Left cardiac atrium (tissue), 4 donors: ENCODE results near the gene ILF3. TPM values are rescaled to one million over a fixed set of nuclear protein-coding genes. Genes with fewer than 3 reads are reported as not detected.

Source experiments
- ATAC-seq, 2 donors: fragments of 200-7000 bp; cut with Tn5 transposase; one replicate each; pipeline ENCODE4 v1.9.1; 2020; ENCODE audit warnings: mild to moderate bottlenecking in 2 of 2, moderate library complexity in 2 of 2
- DNase-seq: peaks from one replicate; pipeline ENCODE4 v3.0.0-alpha.2; 2020
- intact Hi-C, 2 donors: fragments of 100-400 bp; cut with DNase I; formaldehyde crosslinking; loops; one replicate each; pipeline versions ENCODE4 v1.14.1 to v1.15.1; 2022 to 2023
- long read RNA-seq: library from polyadenylated mRNA; unstranded; transcript quantifications from one replicate; pipeline ENCODE4 v2.0.0, GENCODE V29; 2021
- total RNA-seq, 2 donors: library from RNA; stranded (reverse); fragmentation: NEBNext Ultra II Directional; extraction: Animal tissue kit (Norgen Biotek cat#: 25700); gene quantifications; one replicate each; pipeline ENCODE4 v1.2.1, GENCODE V29; 2021
- donor health status: DM: no; HTN: yes; CAD: no.
- donor health status: DM: no; HTN: yes; CAD: no; lungs with severe emphysema.
- donor health status: DM: yes; HTN: yes; CAD: no.
- donor health status: Dilated cardiomyopathy.

The ILF3 gene
- 100 to 1,000 TPM; 108 to 144 TPM for total RNA-seq
- long read RNA-seq, full-length matches to known transcripts = 26 of 124 reads
- long read RNA-seq, partial matches to known transcripts = 81 of 124 reads
- long read RNA-seq, other reads (novel, unspliced or antisense) = 17 of 124 reads

GRCh38 chr19:10653732-10654609, at the start of gene ILF3:
Gene ILF3, plus strand, starts transcription at chr19:10654346. Its CDS starts 16,260 bp downstream, at chr19:10670606.
- intact Hi-C loops = no loop called here
- DNase-seq (peak; percentile 100), ATAC-seq (peak; percentile 92 to 93)

- DNase-seq (peak; percentile 52), ATAC-seq (no peak)
- intact Hi-C loops = no loop called here
Measured at GRCh38 chr19:10604460-10604980, 49.6 kb upstream of the ILF3 start.

GRCh38 chr19:10611907-10612306, 42.2 kb upstream of the ILF3 start:
- intact Hi-C loops = no loop called here
- ATAC-seq (no peak), DNase-seq (no peak)

- ATAC-seq (peak; percentile 96 to 98), DNase-seq (peak; percentile 88)
- intact Hi-C loops = no loop called here
Measured at GRCh38 chr19:10612499-10613119, 41.5 kb upstream of the ILF3 start.

GRCh38 chr19:10615429-10616023, 38.6 kb upstream of the ILF3 start:
- no peak for ATAC-seq
- intact Hi-C loops = no loop called here
- no peak for DNase-seq

GRCh38 chr19:10617409-10618121, 36.6 kb upstream of the ILF3 start:
- peak in 1 of 2 donors; percentile 43 for ATAC-seq
- intact Hi-C loops = no loop called here

GRCh38 chr19:10618846-10619245, 35.3 kb upstream of the ILF3 start:
- ATAC-seq (no peak), DNase-seq (no peak)
- intact Hi-C loops = no loop called here

More at GRCh38 chr19:10617409-10618121, 36.6 kb upstream of the ILF3 start:
- no peak for DNase-seq

- no peak for DNase-seq
- intact Hi-C loops = no loop called here
- ATAC-seq = no peak
Measured at GRCh38 chr19:10620786-10621185, 33.4 kb upstream of the ILF3 start.

- DNase-seq (no peak), ATAC-seq (no peak)
- intact Hi-C loops = no loop called here
Measured at GRCh38 chr19:10621966-10622365, 32.2 kb upstream of the ILF3 start.

- DNase-seq = no peak
- intact Hi-C loops = no loop called here
Measured at GRCh38 chr19:10624585-10624984, 29.6 kb upstream of the ILF3 start.

GRCh38 chr19:10625003-10625761, 29.0 kb upstream of the ILF3 start, which contains the start of gene SLC44A2:
Gene SLC44A2, plus strand, starts transcription at chr19:10625553. Its CDS starts 81 bp downstream, at chr19:10625634.
- peak; percentile 84 for DNase-seq
- peak; percentile 97 to 99 for ATAC-seq
- intact Hi-C loops = no loop called here

More at GRCh38 chr19:10624585-10624984, 29.6 kb upstream of the ILF3 start:
- ATAC-seq = peak in 1 of 2 donors; percentile 3

GRCh38 chr19:10625762-10626138, 28.4 kb upstream of the ILF3 start:
- DNase-seq (no peak), ATAC-seq (peak; percentile 12 to 16)
- intact Hi-C loops = no loop called here

GRCh38 chr19:10631874-10632273, 22.3 kb upstream of the ILF3 start:
- DNase-seq (peak; percentile 29), ATAC-seq (peak in 1 of 2 donors; percentile 31)
- intact Hi-C loops = no loop called here

- no peak for ATAC-seq
- DNase-seq = no peak
Measured at GRCh38 chr19:10634430-10634829, 19.7 kb upstream of the ILF3 start.

GRCh38 chr19:10634963-10635362, 19.2 kb upstream of the ILF3 start:
- intact Hi-C loops = no loop called here
- no peak for ATAC-seq
- DNase-seq = no peak

More at GRCh38 chr19:10634430-10634829, 19.7 kb upstream of the ILF3 start:
- intact Hi-C loops = no loop called here

- ATAC-seq (no peak), DNase-seq (no peak)
- intact Hi-C loops = no loop called here
Measured at GRCh38 chr19:10636304-10636972, 17.7 kb upstream of the ILF3 start.

- DNase-seq = no peak
- intact Hi-C loops = no loop called here
- ATAC-seq = no peak
Measured at GRCh38 chr19:10637894-10638293, 16.3 kb upstream of the ILF3 start.

- no peak for DNase-seq
- intact Hi-C loops = no loop called here
- ATAC-seq = no peak
Measured at GRCh38 chr19:10639836-10640235, 14.3 kb upstream of the ILF3 start.
